ENCODE measurements around the gene TMEM187.

Gene TMEM187

GRCh38 chrX:153935326-153935851 lies 37.2 kb upstream of the TMEM187 start:
- DNase-seq: no peak

GRCh38 chrX:153937056-153937455 lies 35.5 kb upstream of the TMEM187 start:
- no peak for DNase-seq

- no peak for DNase-seq
These were observed 34.2 kb upstream of the TMEM187 start for GRCh38 chrX:153938226-153938786.

- DNase-seq: no peak
These were observed 33.0 kb upstream of the TMEM187 start for GRCh38 chrX:153939573-153939972.

- no peak for DNase-seq
These were observed 31.0 kb upstream of the TMEM187 start for GRCh38 chrX:153941336-153942252.

GRCh38 chrX:153944140-153944799 lies 28.3 kb upstream of the TMEM187 start, which contains the start of gene RENBP:
Gene RENBP, minus strand, starts transcription at chrX:153944643. Its CDS starts 33 bp downstream, at chrX:153944610.
- DNase-seq: peak; percentile 49

- no peak for DNase-seq
These were observed 27.8 kb upstream of the TMEM187 start for GRCh38 chrX:153944800-153945150.

GRCh38 chrX:153945956-153946943 lies 26.3 kb upstream of the TMEM187 start:
- no peak for DNase-seq

- peak; percentile 70 for DNase-seq
These were observed 25.4 kb upstream of the TMEM187 start for GRCh38 chrX:153947009-153947769.

GRCh38 chrX:153948002-153948466 lies 24.5 kb upstream of the TMEM187 start:
- no peak for DNase-seq

- DNase-seq: no peak
These were observed 23.4 kb upstream of the TMEM187 start for GRCh38 chrX:153948847-153949805.

- DNase-seq: no peak
These were observed 22.4 kb upstream of the TMEM187 start for GRCh38 chrX:153950127-153950526.

GRCh38 chrX:153951683-153952372 lies 20.7 kb upstream of the TMEM187 start:
- DNase-seq: no peak

- no peak for DNase-seq
These were observed 20.1 kb upstream of the TMEM187 start for GRCh38 chrX:153952373-153953026.

- peak; percentile 72 for DNase-seq
These were observed 19.2 kb upstream of the TMEM187 start for GRCh38 chrX:153953342-153953830.

- no peak for DNase-seq
These were observed 18.5 kb upstream of the TMEM187 start for GRCh38 chrX:153953892-153954557.

GRCh38 chrX:153954558-153955227 lies 17.9 kb upstream of the TMEM187 start:
- DNase-seq: no peak
